AG09309 (cell line): ENCODE data around the gene ALDH7A1.
"Not testable (repeated sequence)": the region's sequence is repeated elsewhere in the genome, so short reads cannot be mapped to it uniquely, and the experiment has no call there.

ENCODE experiments used
- DNase-seq: peaks from one replicate; pipeline ENCODE4 v3.0.0-alpha.2; 2010; ENCODE audit warnings: low read depth
- H3K4me3 ChIP-seq: 2 replicates; pipeline ENCODE4 v1.5.1; 2011; ENCODE audit warnings: mild to moderate bottlenecking, low read depth, low read length, moderate library complexity; ENCODE audit not compliant: control insufficient read depth
- TF ChIP-seq, protein P1 (sequence below): IDR thresholded peaks from 2 replicates; pipeline ENCODE4 v1.5.1; 2011; ENCODE audit warnings: mild to moderate bottlenecking, low read depth, low read length, inconsistent platforms; ENCODE audit not compliant: insufficient read depth, control insufficient read depth; ENCODE audit errors: missing control alignments

Gene ALDH7A1

GRCh38 chr5:126519637-126520592, 75.1 kb downstream of the ALDH7A1 start:
- no peak for DNase-seq
- TF ChIP-seq, protein P1, sequence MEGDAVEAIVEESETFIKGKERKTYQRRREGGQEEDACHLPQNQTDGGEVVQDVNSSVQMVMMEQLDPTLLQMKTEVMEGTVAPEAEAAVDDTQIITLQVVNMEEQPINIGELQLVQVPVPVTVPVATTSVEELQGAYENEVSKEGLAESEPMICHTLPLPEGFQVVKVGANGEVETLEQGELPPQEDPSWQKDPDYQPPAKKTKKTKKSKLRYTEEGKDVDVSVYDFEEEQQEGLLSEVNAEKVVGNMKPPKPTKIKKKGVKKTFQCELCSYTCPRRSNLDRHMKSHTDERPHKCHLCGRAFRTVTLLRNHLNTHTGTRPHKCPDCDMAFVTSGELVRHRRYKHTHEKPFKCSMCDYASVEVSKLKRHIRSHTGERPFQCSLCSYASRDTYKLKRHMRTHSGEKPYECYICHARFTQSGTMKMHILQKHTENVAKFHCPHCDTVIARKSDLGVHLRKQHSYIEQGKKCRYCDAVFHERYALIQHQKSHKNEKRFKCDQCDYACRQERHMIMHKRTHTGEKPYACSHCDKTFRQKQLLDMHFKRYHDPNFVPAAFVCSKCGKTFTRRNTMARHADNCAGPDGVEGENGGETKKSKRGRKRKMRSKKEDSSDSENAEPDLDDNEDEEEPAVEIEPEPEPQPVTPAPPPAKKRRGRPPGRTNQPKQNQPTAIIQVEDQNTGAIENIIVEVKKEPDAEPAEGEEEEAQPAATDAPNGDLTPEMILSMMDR: no peak
- no peak overlapping the region for H3K4me3 ChIP-seq

DNA sequence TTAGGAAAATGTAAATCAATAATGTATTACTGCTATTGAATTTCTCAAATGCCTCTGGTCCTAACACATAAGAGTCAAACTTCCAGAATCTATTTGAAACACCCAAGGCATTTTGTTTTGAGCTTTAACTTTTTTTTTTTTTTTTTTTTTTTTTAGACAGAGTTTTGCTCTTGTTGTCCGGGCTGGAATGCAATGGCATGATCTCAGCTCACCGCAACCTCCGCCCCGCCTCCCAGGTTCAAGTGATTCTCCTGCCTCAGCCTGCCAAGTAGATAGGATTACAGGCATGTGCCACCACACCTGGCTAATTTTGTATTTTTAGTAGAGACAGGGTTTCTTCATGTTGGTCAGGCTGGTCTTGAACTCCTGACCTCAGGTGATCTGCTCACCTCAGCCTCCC, 75.8 kb downstream of the ALDH7A1 start:
- H3K4me3 ChIP-seq, DNase-seq: not testable (repeated sequence)

GRCh38 chr5:126516852-126517251, 78.2 kb downstream of the ALDH7A1 start:
- H3K4me3 ChIP-seq: no peak overlapping the region
- TF ChIP-seq, protein P1: no peak
- DNase-seq: no peak

DNA sequence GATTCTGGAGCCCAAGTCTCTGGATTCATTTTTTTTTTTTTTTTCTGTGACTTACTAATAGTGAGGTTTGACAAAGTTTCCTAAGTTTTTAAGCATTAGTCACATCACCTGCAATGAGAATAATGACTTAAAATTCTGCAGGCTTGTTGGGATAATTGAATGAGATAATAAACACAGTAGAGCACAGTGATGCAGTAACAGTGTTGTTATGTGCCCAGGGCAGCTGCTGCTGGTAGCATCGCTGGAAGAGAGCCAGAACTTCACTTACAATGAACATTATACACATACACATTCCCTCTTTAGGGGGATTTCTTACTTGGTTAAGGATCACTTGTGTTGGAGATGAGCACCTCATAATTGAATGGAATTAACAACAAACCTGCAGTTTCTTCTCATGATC, 78.9 kb downstream of the ALDH7A1 start:
- TF ChIP-seq, protein P1: no peak
- H3K4me3 ChIP-seq: no peak overlapping the region
- no peak for DNase-seq

DNA sequence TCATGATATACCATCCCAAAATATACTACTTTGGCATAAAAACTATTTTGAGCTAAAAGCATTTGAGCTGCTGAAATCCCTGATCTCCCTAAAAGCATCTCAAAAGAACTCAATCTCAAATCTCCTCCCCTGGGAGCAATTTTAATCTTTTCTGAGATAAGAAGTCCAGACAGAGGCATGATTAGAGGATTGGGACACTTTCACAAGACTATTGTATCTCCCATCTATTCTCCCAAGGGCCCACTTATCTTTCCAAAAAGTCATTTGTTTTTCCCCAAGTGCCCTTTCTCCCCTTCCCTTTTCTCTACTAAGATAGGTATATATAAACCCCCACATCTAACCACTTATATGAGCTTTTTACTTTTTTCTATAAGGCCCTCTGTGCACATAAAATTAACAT, 79.7 kb downstream of the ALDH7A1 start:
- TF ChIP-seq, protein P1: no peak
- DNase-seq: no peak
- H3K4me3 ChIP-seq: no peak overlapping the region

DNA sequence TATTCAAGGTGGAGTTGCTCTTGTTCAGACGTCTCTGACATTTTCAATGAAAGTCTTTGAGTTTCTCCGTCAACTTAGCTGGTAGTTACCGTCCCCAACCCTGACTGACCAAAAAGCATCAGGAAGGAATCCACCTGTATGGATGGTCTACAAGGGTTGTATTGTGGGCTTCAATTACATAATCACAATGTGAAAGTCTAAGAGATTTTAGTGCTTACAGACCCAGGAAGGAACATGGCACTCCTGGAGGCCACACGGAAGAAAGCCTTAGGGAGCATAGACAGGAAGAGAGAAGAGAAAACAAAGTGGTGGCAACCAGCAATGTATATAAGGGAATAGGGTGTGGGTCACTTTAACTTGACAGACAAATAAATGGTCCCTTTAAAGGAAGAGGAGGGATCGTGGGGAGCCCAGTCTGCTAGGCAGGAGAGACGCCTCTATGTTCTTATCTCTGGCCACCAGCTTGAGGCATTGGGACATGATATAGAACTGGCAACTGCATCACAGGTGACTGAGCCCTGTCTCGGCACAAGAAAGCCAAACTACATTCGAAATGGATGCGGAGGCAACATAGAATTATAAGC, 80.4 kb downstream of the ALDH7A1 start:
- TF ChIP-seq, protein P1: no peak
- no peak for DNase-seq
- no peak overlapping the region for H3K4me3 ChIP-seq

GRCh38 chr5:126514131-126514557, 80.9 kb downstream of the ALDH7A1 start:
- no peak overlapping the region for H3K4me3 ChIP-seq
- no peak for DNase-seq
- TF ChIP-seq, protein P1: no peak
